Transverse colon (tissue), 4 donors: ENCODE results near the gene PMEPA1. TPM values are rescaled to one million over a fixed set of nuclear protein-coding genes. Genes with fewer than 3 reads are reported as not detected.

Source experiments
- DNase-seq: peaks from one replicate; pipeline ENCODE4 v3.0.0-alpha.2; 2019
- H3K27ac ChIP-seq, 4 donors: fragments of 200-600 bp; sonication (generic); 2 replicates each; pipeline ENCODE4 v1.5.1; 2016 to 2018; ENCODE audit warnings: inconsistent platforms in 4 of 4
- H3K27me3 ChIP-seq: fragments of 200-600 bp; sonication (generic); 2 replicates; pipeline ENCODE4 v1.5.1; 2017; ENCODE audit warnings: inconsistent platforms
- H3K36me3 ChIP-seq, 4 donors: fragments of 200-600 bp; sonication (generic); 2 replicates each; pipeline ENCODE4 v1.5.1; 2017 to 2019; ENCODE audit warnings: inconsistent platforms in 4 of 4
- H3K4me1 ChIP-seq, 4 donors: fragments of 200-600 bp; sonication (generic); 2 replicates each; pipeline ENCODE4 v1.5.1; 2017 to 2020; ENCODE audit warnings: inconsistent platforms in 4 of 4
- H3K4me3 ChIP-seq, 4 donors: fragments of 200-600 bp; sonication (generic); 1 replicate in 1 of 4; 2 replicates in 3 of 4; pipeline versions ENCODE4 v1.5.1 to v1.6.1; 2017 to 2019; ENCODE audit warnings: inconsistent platforms in 4 of 4
- H3K9me3 ChIP-seq, 2 donors: fragments of 200-600 bp; sonication (generic); 2 replicates each; pipeline ENCODE4 v1.5.1; 2017 to 2019; ENCODE audit warnings: inconsistent platforms in 2 of 2
- CTCF ChIP-seq, 5 experiments: fragments of 200-600 bp in 3 of 5; fragments of 450-650 bp in 2 of 5; sonication (generic) in 3 of 5; IDR thresholded peaks; 1 replicate in 2 of 5; 2 replicates in 3 of 5; pipeline ENCODE4 v1.5.1; 2016 to 2017; ENCODE audit warnings: antibody characterized with exemption in 5 of 5, inconsistent platforms in 3 of 5, mild to moderate bottlenecking in 2 of 5, moderate library complexity in 1 of 5
- EP300 ChIP-seq: sonication (generic); formaldehyde crosslinking; IDR thresholded peaks from one replicate; pipeline ENCODE4 v1.6.1; 2017; ENCODE audit warnings: antibody characterized with exemption, low read depth
- POLR2A ChIP-seq: fragments of 450-650 bp; IDR thresholded peaks from one replicate; pipeline ENCODE4 v1.6.1; 2016; ENCODE audit warnings: antibody characterized with exemption, mild to moderate bottlenecking, moderate library complexity
- POLR2AphosphoS5 ChIP-seq, 3 donors: sonication (generic); formaldehyde crosslinking; IDR thresholded peaks; one replicate each; pipeline ENCODE4 v1.6.1; 2016; ENCODE audit warnings: antibody characterized with exemption in 3 of 3
- WGBS, 2 donors: methylation state at CpG; one replicate each; pipeline ENCODE4 v1.1.5; 2018; ENCODE audit warnings: low coverage in 1 of 2; 5-methylcytosine and 5-hydroxymethylcytosine counted together
- in situ Hi-C, 4 donors: fragments of 200-750 bp; cut with MboI; loops; one replicate each; pipeline versions ENCODE4 v1.15.0 to v1.15.1; 2017; ENCODE audit warnings: low sequenced_read_pairs in 3 of 4, low pct_ligation_motif_present in 1 of 4, low pct_unique_long_range_greater_than_20kb in 1 of 4
- intact Hi-C: fragments of 100-400 bp; cut with DNase I; formaldehyde crosslinking; loops from one replicate; pipeline ENCODE4 v1.15.1; 2023; ENCODE audit warnings: low total_unique reads
- total RNA-seq, 4 donors: library from RNA; depleted of rRNA; stranded (reverse); fragments of >200 nt; gene quantifications; one replicate each; pipeline ENCODE4 v1.1.0, GENCODE V29; 2016

Gene PMEPA1
- total RNA-seq, 4 donors from 2014 or later = 6.4 to 10.8 (median 8.4) TPM

- in situ Hi-C loops (loop anchor here (5.0 to 25.0 kb wide), 6 partner anchors 232 to 529 kb away; no protein-coding TSS in a partner anchor), intact Hi-C loops (loop anchor here (10.0 kb wide), 1 partner anchor 199 kb away; no protein-coding TSS in a partner anchor)
Observed at GRCh38 chr20:57655809-57656155, 54.0 kb downstream of the PMEPA1 start.

GRCh38 chr20:57654998-57655808 lies 54.6 kb downstream of the PMEPA1 start:
- H3K27me3 ChIP-seq = no peaks in the 10 kb centered on the region
- no peaks in the 10 kb centered on the region for H3K9me3 ChIP-seq
- TF ChIP-seq POLR2AphosphoS5 (IDR thresholded peaks at IDR 0.05) = no peak
- TF ChIP-seq CTCF (IDR thresholded peaks at IDR 0.05) = no peak
- TF ChIP-seq POLR2A = no peak
- no peak for TF ChIP-seq EP300
- in situ Hi-C loops = loop anchor here (5.0 to 25.0 kb wide), 6 partner anchors 232 to 530 kb away; no protein-coding TSS in a partner anchor
- no peak overlapping the region for H3K4me3 ChIP-seq
- H3K36me3 ChIP-seq = no peaks in the 10 kb centered on the region
- no peak for DNase-seq
- intact Hi-C loops = loop anchor here (1.0 to 10.0 kb wide), 2 partner anchors 200 to 525 kb away; no protein-coding TSS in a partner anchor
- H3K4me1 ChIP-seq = peaks cover 3 to 9% (median 7%) of the 10 kb centered on the region in 4 donors
- no peak overlapping the region for H3K27ac ChIP-seq
- 90 to 97% methylated on average over 5 to 22 of the region's 22 CpGs for WGBS, 2 donors

More at GRCh38 chr20:57655809-57656155, 54.0 kb downstream of the PMEPA1 start:
- TF ChIP-seq CTCF (IDR thresholded peaks at IDR 0.05) = no peak
- TF ChIP-seq POLR2AphosphoS5 (IDR thresholded peaks at IDR 0.05) = no peak
- TF ChIP-seq POLR2A = no peak
- no peak for TF ChIP-seq EP300
- 90% methylated on average over 11 of the region's 11 CpGs; no CpG with 5 or more reads in 1 of the 2 donors for WGBS, 2 donors
- no peak overlapping the region for H3K4me3 ChIP-seq
- no peaks in the 10 kb centered on the region for H3K27me3 ChIP-seq
- no peaks in the 10 kb centered on the region for H3K9me3 ChIP-seq
- peaks cover 3 to 9% (median 7%) of the 10 kb centered on the region in 4 donors for H3K4me1 ChIP-seq
- no peak overlapping the region for H3K27ac ChIP-seq
- DNase-seq = no peak
- H3K36me3 ChIP-seq = no peaks in the 10 kb centered on the region

- H3K9me3 ChIP-seq = no peaks in the 10 kb centered on the region
- TF ChIP-seq CTCF (IDR thresholded peaks at IDR 0.05) = peak; percentile 90 to 95 (median 92)
- TF ChIP-seq POLR2AphosphoS5 (IDR thresholded peaks at IDR 0.05) = no peak
- in situ Hi-C loops (loop anchor here (10.0 to 25.0 kb wide), 5 partner anchors 233 to 530 kb away; no protein-coding TSS in a partner anchor), intact Hi-C loops (loop anchor here (1.0 to 10.0 kb wide), 2 partner anchors 200 to 526 kb away; no protein-coding TSS in a partner anchor)
- no peaks in the 10 kb centered on the region for H3K36me3 ChIP-seq
- peak; percentile 65 for DNase-seq
- no peaks in the 10 kb centered on the region for H3K27me3 ChIP-seq
- no peak overlapping the region for H3K4me3 ChIP-seq
- WGBS, 2 donors = 42% methylated on average over 12 of the region's 12 CpGs; no CpG with 5 or more reads in 1 of the 2 donors
- no peak overlapping the region for H3K27ac ChIP-seq
- peaks cover 3 to 9% (median 7%) of the 10 kb centered on the region in 4 donors for H3K4me1 ChIP-seq
Observed at GRCh38 chr20:57654363-57654997, 55.3 kb downstream of the PMEPA1 start.

- WGBS, 2 donors = 45% methylated on average over 5 of the region's 5 CpGs; no CpG with 5 or more reads in 1 of the 2 donors
- in situ Hi-C loops (loop anchor here (10.0 to 25.0 kb wide), 5 partner anchors 233 to 531 kb away; no protein-coding TSS in a partner anchor), intact Hi-C loops (loop anchor here (1.0 to 10.0 kb wide), 2 partner anchors 201 to 526 kb away; no protein-coding TSS in a partner anchor)
- TF ChIP-seq POLR2AphosphoS5 (IDR thresholded peaks at IDR 0.05) = no peak
- TF ChIP-seq CTCF (IDR thresholded peaks at IDR 0.05) = no peak
- TF ChIP-seq EP300 = no peak
- no peak for TF ChIP-seq POLR2A
- DNase-seq = no peak
- H3K27me3 ChIP-seq = no peaks in the 10 kb centered on the region
- H3K4me3 ChIP-seq = no peak overlapping the region
- H3K4me1 ChIP-seq = peaks cover 3 to 9% (median 7%) of the 10 kb centered on the region in 4 donors
- H3K9me3 ChIP-seq = no peaks in the 10 kb centered on the region
- H3K36me3 ChIP-seq = no peaks in the 10 kb centered on the region
- no peak overlapping the region for H3K27ac ChIP-seq
Observed at GRCh38 chr20:57653910-57654309, 55.9 kb downstream of the PMEPA1 start.
